Endothelial cell of umbilical vein (primary cell): ENCODE results near the gene GIPR. TPM values are rescaled to one million over a fixed set of nuclear protein-coding genes. Genes with fewer than 3 reads are reported as not detected.
"Not testable (repeated sequence)": the region's sequence is repeated elsewhere in the genome, so short reads cannot be mapped to it uniquely, and the experiment has no call there.

ENCODE experiments used
- BruUV-seq: library from RNA; stranded (reverse); fragments of 400-500 nt; replicated peaks from 2 replicates; lab custom pipeline; 2021; lab: Mats Ljungman, UMichigan
- CTCF ChIA-PET: fragments of 300-600, 350-600 bp; sonication (Branson Sonifier 250); formaldehyde crosslinking; loops from one replicate; lab custom pipeline; 2021; ENCODE audit warnings: antibody characterized with exemption, inconsistent platforms; lab: Charles Lee
- POLR2A ChIA-PET: fragments of 300-600, 350-600 bp; sonication (Branson Sonifier 250); formaldehyde crosslinking; loops from one replicate; lab custom pipeline; 2021; ENCODE audit warnings: antibody characterized with exemption, inconsistent platforms; lab: Charles Lee
- DNase-seq: peaks from one replicate; pipeline ENCODE4 v3.0.0-alpha.2; 2011; ENCODE audit warnings: low read depth, low spot score
- FAIRE-seq: peaks from 2 replicates; lab custom pipeline; 2011; peaks lifted over from hg19 to GRCh38; lab: Jason Lieb, UNC
- H2AFZ ChIP-seq: 2 replicates; pipeline ENCODE4 v1.6.0; 2012; ENCODE audit warnings: low read depth, low read length, control low read depth, inconsistent platforms
- H3K27ac ChIP-seq: 2 replicates; pipeline ENCODE4 v1.5.1; 2011; ENCODE audit warnings: low read depth, mild to moderate bottlenecking, control low read depth, low read length, moderate library complexity; ENCODE audit not compliant: insufficient read depth
- H3K27me3 ChIP-seq, 2 experiments: 2 replicates each; pipeline versions ENCODE4 v1.6.0 to v1.6.1; 2011; ENCODE audit warnings: low read length in 2 of 2, mixed read lengths in 1 of 2; ENCODE audit not compliant: control insufficient read depth in 2 of 2, insufficient read depth in 2 of 2
- H3K36me3 ChIP-seq, 2 experiments: 2 replicates in 1 of 2; 3 replicates in 1 of 2; pipeline ENCODE4 v1.5.1; 2011; ENCODE audit warnings: low read length in 2 of 2, mild to moderate bottlenecking in 1 of 2, moderate library complexity in 1 of 2; ENCODE audit not compliant: control insufficient read depth in 2 of 2, insufficient read depth in 2 of 2; ENCODE audit errors: extremely low read depth in 1 of 2
- H3K4me1 ChIP-seq: 3 replicates; pipeline ENCODE4 v1.5.1; 2011; ENCODE audit warnings: mild to moderate bottlenecking, low read length; ENCODE audit not compliant: control insufficient read depth, insufficient read depth; ENCODE audit errors: extremely low read depth
- H3K4me2 ChIP-seq: 2 replicates; pipeline ENCODE4 v1.6.1; 2011; ENCODE audit warnings: low read length, control low read depth, mixed read lengths; ENCODE audit not compliant: insufficient read depth
- H3K4me3 ChIP-seq, 3 experiments: fragments of 200-600 bp in 1 of 3; sonication (generic), shearing (Covaris generic) in 1 of 3; replicated peaks in 1 of 3; 2 replicates each; pipeline ENCODE4 v1.5.1; 2011 to 2016; ENCODE audit warnings: control low read depth in 3 of 3, low read length in 3 of 3, mild to moderate bottlenecking in 2 of 3, inconsistent platforms in 1 of 3, low read depth in 1 of 3, moderate library complexity in 1 of 3; ENCODE audit not compliant: insufficient read depth in 1 of 3
- H3K79me2 ChIP-seq: 2 replicates; pipeline ENCODE4 v1.6.0; 2012; ENCODE audit warnings: low read length, inconsistent platforms; ENCODE audit not compliant: control insufficient read depth, insufficient read depth
- H3K9ac ChIP-seq: replicated peaks from 2 replicates; pipeline ENCODE3; 2011; ENCODE audit warnings: low read length, control low read depth; ENCODE audit not compliant: insufficient read depth; ENCODE audit errors: extremely low read depth
- H3K9me1 ChIP-seq: replicated peaks from 3 replicates; pipeline ENCODE4 v1.6.0; 2011; ENCODE audit warnings: mild to moderate bottlenecking, low read length; ENCODE audit not compliant: control insufficient read depth, insufficient read depth; ENCODE audit errors: extremely low read depth
- H3K9me3 ChIP-seq: replicated peaks from 2 replicates; pipeline ENCODE4 v1.5.1; 2012; ENCODE audit warnings: low read length, inconsistent platforms; ENCODE audit not compliant: control insufficient read depth, insufficient read depth
- H4K20me1 ChIP-seq: replicated peaks from 2 replicates; pipeline ENCODE3; 2011; ENCODE audit warnings: mild to moderate bottlenecking, low read length; ENCODE audit not compliant: control insufficient read depth, insufficient read depth; ENCODE audit errors: extremely low read depth
- EZH2 ChIP-seq: IDR thresholded peaks from 2 replicates; pipeline ENCODE4 v1.6.1; 2012; ENCODE audit warnings: borderline replicate concordance, low read depth, mild to moderate bottlenecking, moderate library complexity, low read length, inconsistent platforms; ENCODE audit not compliant: severe bottlenecking
- FOS ChIP-seq: IDR thresholded peaks from 2 replicates; pipeline ENCODE4 v1.6.1; 2011; ENCODE audit warnings: mild to moderate bottlenecking, low read length, moderate library complexity, borderline replicate concordance; ENCODE audit not compliant: insufficient read depth
- GATA2 ChIP-seq: IDR thresholded peaks from 2 replicates; pipeline ENCODE4 v1.7.0; 2011; ENCODE audit warnings: low read depth, mild to moderate bottlenecking, moderate library complexity, mixed read lengths, low read length; ENCODE audit not compliant: insufficient read length, insufficient read depth
- JUN ChIP-seq: IDR thresholded peaks from 2 replicates; pipeline ENCODE4 v1.6.1; 2011; ENCODE audit warnings: borderline replicate concordance, low read depth; ENCODE audit not compliant: insufficient read length, insufficient read depth
- MYC ChIP-seq: IDR thresholded peaks from one replicate; pipeline ENCODE4 v1.6.1; 2011; ENCODE audit warnings: mild to moderate bottlenecking, low read depth, low read length
- POLR2A ChIP-seq: IDR thresholded peaks from 2 replicates; pipeline ENCODE4 v1.6.1; 2012; ENCODE audit warnings: low read depth, mild to moderate bottlenecking, control low read depth, low read length
- POLR2AphosphoS5 ChIP-seq: IDR thresholded peaks from 2 replicates; pipeline ENCODE4 v1.6.1; 2012; ENCODE audit warnings: low read depth, mild to moderate bottlenecking, control low read depth, low read length, moderate library complexity; ENCODE audit not compliant: insufficient read depth
- dilution Hi-C: fragments of 300-500 bp; cut with MboI; formaldehyde crosslinking; loops from one replicate; pipeline ENCODE4 v1.15.0; 2019; ENCODE audit warnings: low sequenced_read_pairs; ENCODE audit not compliant: extremely low pct_ligation_motif_present
- intact Hi-C: fragments of 100-400 bp; cut with micrococcal nuclease; formaldehyde crosslinking; loops from one replicate; pipeline ENCODE4 v1.10.0; 2022
- polyA plus RNA-seq, 4 experiments: library from polyadenylated mRNA; depleted of rRNA in 3 of 4; stranded (reverse) in 3 of 4; unstranded in 1 of 4; fragments of >200 nt; gene quantifications; 2 replicates each; pipeline versions ENCODE4 v1.2.1 to v1.2.3, GENCODE V29; 2011 to 2012; ENCODE audit warnings: missing spikeins in 1 of 4
- total RNA-seq: library from RNA; stranded (reverse); gene quantifications from 2 replicates; pipeline ENCODE4 v1.2.3, GENCODE V29; 2021
- TF ChIP-seq, protein P1 (sequence below): IDR thresholded peaks from 2 replicates; pipeline ENCODE4 v1.6.1; 2011; ENCODE audit not compliant: insufficient read depth, insufficient read length
- TF ChIP-seq, protein P2 (sequence below), 2 donors: IDR thresholded peaks; 1 replicate in 1 of 2; 2 replicates in 1 of 2; pipeline ENCODE4 v1.5.1; 2011; ENCODE audit warnings: low read length in 2 of 2, mild to moderate bottlenecking in 2 of 2, moderate library complexity in 2 of 2, control low read depth in 1 of 2, inconsistent platforms in 1 of 2, low read depth in 1 of 2; ENCODE audit not compliant: insufficient read depth in 1 of 2; ENCODE audit errors: extremely low read depth in 1 of 2

Gene GIPR
- total and polyA plus RNA-seq, 2 donors (not counting 3 experiments of a cell fraction or from before 2014, with no cell fraction given), result not detected

DNA sequence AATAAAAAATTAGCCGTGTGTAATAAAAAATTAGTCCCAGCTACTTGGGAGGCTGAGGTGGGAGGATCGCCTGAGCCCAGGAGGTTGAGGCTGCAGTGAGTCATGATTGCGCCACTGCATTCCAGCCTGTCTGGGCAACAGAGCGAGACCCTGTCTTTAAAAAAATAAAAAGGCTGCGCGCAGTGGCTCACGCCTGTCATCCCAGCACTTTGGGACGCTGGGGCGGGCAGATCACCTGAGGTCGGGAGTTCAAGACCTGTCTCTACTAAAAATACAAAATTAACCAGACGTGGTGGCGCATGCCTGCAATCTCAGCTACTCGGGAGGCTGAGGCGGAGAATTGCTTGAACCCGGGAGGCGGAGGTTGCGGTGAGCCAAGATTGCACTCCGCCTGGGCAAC is 60.7 kb downstream of the GIPR start:
- intact Hi-C loops, H2AFZ ChIP-seq, H3K9me3 ChIP-seq, BruUV-seq, H3K4me2 ChIP-seq, H3K9ac ChIP-seq, H3K9me1 ChIP-seq, POLR2A ChIA-PET, H3K4me3 ChIP-seq, H3K36me3 ChIP-seq, dilution Hi-C loops, H3K27ac ChIP-seq, H3K27me3 ChIP-seq, H4K20me1 ChIP-seq, DNase-seq, FAIRE-seq, H3K4me1 ChIP-seq, CTCF ChIA-PET: not testable (repeated sequence)
- peaks cover 45% of the 10 kb centered on the region for H3K79me2 ChIP-seq

- no peaks in the 10 kb centered on the region for H3K9me1 ChIP-seq
- H2AFZ ChIP-seq, result peak overlapping the region; percentile 17
- POLR2A ChIA-PET, result interaction anchor here (1.0 kb wide), 1 partner anchor 12 kb away, joined by 3 read pairs; no protein-coding TSS in a partner anchor
- H3K36me3 ChIP-seq, result no peaks in the 10 kb centered on the region
- no peaks in the 10 kb centered on the region for H3K27me3 ChIP-seq
- CTCF ChIA-PET, result interaction anchor here (1.0 to 2.1 kb wide), 8 partner anchors 10 to 87 kb away, joined by 3 to 13 read pairs (median 5); partner anchors contain the start of genes QPCTL and SIX5
- DNase-seq, result peak; percentile 30
- peaks cover 45% of the 10 kb centered on the region for H3K79me2 ChIP-seq
- H3K4me3 ChIP-seq, result peak overlapping the region; percentile 81 to 83 (median 82)
- H3K4me2 ChIP-seq, result peak overlapping the region; percentile 58
- intact Hi-C loops, result loop anchor here (1.0 kb wide), 2 partner anchors 38 to 84 kb away; partner anchors contain the start of gene QPCTL
- TSS peak; percentile 38 for BruUV-seq
- no peak overlapping the region for H3K27ac ChIP-seq
- no peak for TF ChIP-seq POLR2A
- TF ChIP-seq GATA2, result no peak
- no peak for TF ChIP-seq EZH2
- no peak for TF ChIP-seq MYC
- no peak for TF ChIP-seq JUN
- no peak for TF ChIP-seq POLR2AphosphoS5
- TF ChIP-seq, protein P1, sequence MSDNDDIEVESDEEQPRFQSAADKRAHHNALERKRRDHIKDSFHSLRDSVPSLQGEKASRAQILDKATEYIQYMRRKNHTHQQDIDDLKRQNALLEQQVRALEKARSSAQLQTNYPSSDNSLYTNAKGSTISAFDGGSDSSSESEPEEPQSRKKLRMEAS, result no peak
- TF ChIP-seq, protein P2, sequence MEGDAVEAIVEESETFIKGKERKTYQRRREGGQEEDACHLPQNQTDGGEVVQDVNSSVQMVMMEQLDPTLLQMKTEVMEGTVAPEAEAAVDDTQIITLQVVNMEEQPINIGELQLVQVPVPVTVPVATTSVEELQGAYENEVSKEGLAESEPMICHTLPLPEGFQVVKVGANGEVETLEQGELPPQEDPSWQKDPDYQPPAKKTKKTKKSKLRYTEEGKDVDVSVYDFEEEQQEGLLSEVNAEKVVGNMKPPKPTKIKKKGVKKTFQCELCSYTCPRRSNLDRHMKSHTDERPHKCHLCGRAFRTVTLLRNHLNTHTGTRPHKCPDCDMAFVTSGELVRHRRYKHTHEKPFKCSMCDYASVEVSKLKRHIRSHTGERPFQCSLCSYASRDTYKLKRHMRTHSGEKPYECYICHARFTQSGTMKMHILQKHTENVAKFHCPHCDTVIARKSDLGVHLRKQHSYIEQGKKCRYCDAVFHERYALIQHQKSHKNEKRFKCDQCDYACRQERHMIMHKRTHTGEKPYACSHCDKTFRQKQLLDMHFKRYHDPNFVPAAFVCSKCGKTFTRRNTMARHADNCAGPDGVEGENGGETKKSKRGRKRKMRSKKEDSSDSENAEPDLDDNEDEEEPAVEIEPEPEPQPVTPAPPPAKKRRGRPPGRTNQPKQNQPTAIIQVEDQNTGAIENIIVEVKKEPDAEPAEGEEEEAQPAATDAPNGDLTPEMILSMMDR (IDR thresholded peaks at IDR 0.05; ENCODE audit: extremely low read depth in 1 of 2, insufficient read depth in 1 of 2, low read depth in 1 of 2, low read length in 2 of 2), result no peak
- TF ChIP-seq FOS, result no peak
- dilution Hi-C loops, result no loop called here
- peaks cover 6% of the 10 kb centered on the region for H3K4me1 ChIP-seq
- H3K9ac ChIP-seq, result peak overlapping the region; percentile 80
- no peaks in the 10 kb centered on the region for H3K9me3 ChIP-seq
- peak; percentile 70 for FAIRE-seq
- H4K20me1 ChIP-seq, result no peaks in the 10 kb centered on the region
Measured at GRCh38 chr19:45729800-45730290, 61.8 kb downstream of the GIPR start.
